Stimulated activated CD4-positive, alpha-beta T cell treated with anti-CD3 and anti-CD28 coated beads, Interleukin-12 subunit alpha, Interleukin-12 subunit beta, amount 100 ng/mL, for 24 hours (primary cell): ENCODE data around the gene SLC31A2.

ENCODE experiments used
- DNase-seq, 2 experiments: peaks; one replicate each; pipeline ENCODE4 v3.0.0-alpha.2; 2020; ENCODE audit warnings: low read depth in 2 of 2

The SLC31A2 gene

GRCh38 chr9:113186137-113186755, 35.4 kb downstream of the SLC31A2 start:
- DNase-seq: no peak

GRCh38 chr9:113187929-113188595, 37.3 kb downstream of the SLC31A2 start:
- no peak for DNase-seq

GRCh38 chr9:113192455-113192854, 41.6 kb downstream of the SLC31A2 start:
- DNase-seq: no peak

GRCh38 chr9:113199683-113200329, 49.0 kb downstream of the SLC31A2 start:
- DNase-seq: no peak

GRCh38 chr9:113205432-113205831, 54.6 kb downstream of the SLC31A2 start:
- DNase-seq: no peak

GRCh38 chr9:113205861-113206260, 55.1 kb downstream of the SLC31A2 start:
- no peak for DNase-seq

GRCh38 chr9:113210815-113211214, 60.0 kb downstream of the SLC31A2 start:
- no peak for DNase-seq
